GM08714 (cell line): ENCODE measurements around the gene HMGCR.

Experiments
- H3K4me3 ChIP-seq: fragments of 200-500 bp; sonication (Bioruptor generic); 2 replicates; pipeline ENCODE4 v1.5.1; 2014; ENCODE audit warnings: mild to moderate bottlenecking, low read length, inconsistent platforms
- ZNF274 ChIP-seq: IDR thresholded peaks from 2 replicates; pipeline ENCODE4 v1.6.1; 2012; ENCODE audit warnings: mild to moderate bottlenecking, low read depth, low read length

The HMGCR gene

GRCh38 chr5:75362474-75362975 is 25.5 kb downstream of the HMGCR start:
- no peak for TF ChIP-seq ZNF274
- no peak overlapping the region for H3K4me3 ChIP-seq

DNA sequence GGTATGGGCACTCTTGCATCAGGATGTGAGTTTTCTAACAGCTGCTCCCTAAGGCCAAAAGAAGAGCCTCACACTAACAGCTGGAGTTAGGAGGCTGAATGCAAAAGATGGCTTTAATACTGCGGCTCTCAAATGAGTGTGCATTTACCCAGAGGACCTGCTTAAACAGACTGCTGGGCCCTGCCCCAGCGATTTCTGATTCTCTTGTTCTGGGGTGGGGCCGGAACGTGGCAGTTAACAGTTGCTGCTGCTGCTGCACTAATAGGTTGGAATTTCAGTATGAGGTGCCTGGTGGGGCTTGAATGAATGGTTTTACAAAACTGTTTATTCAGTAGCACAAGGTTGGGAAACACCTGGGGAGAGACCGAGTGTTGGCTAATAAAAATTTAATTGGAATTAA is 26.1 kb downstream of the HMGCR start:
- no peak overlapping the region for H3K4me3 ChIP-seq
- no peak for TF ChIP-seq ZNF274

GRCh38 chr5:75363726-75364495 is 26.9 kb downstream of the HMGCR start:
- no peak for TF ChIP-seq ZNF274
- no peak overlapping the region for H3K4me3 ChIP-seq

GRCh38 chr5:75364571-75365280 is 27.7 kb downstream of the HMGCR start:
- TF ChIP-seq ZNF274, result no peak
- H3K4me3 ChIP-seq, result no peak overlapping the region

- H3K4me3 ChIP-seq, result no peak overlapping the region
- no peak for TF ChIP-seq ZNF274
Observed at GRCh38 chr5:75365740-75366139, 28.7 kb downstream of the HMGCR start.

DNA sequence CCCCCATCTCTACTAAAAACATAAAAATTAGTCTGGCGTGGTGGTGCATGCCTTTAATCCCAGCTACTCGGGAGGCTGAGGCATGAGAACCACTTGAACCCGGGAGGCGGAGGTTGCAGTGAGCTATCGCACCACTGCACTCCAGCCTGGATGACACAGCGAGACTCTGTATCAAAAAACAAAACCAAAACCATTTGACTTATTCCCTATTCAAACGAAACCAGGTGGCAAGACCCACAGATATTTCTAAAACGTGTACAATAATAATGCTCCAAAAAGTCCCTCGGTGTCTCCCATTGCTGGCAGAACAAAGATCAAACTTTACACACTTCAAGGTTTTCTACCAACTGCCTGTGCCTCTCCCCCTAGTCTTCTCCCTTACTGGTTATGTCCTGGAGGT is 29.8 kb downstream of the HMGCR start:
- no peak for TF ChIP-seq ZNF274
- no peak overlapping the region for H3K4me3 ChIP-seq

DNA sequence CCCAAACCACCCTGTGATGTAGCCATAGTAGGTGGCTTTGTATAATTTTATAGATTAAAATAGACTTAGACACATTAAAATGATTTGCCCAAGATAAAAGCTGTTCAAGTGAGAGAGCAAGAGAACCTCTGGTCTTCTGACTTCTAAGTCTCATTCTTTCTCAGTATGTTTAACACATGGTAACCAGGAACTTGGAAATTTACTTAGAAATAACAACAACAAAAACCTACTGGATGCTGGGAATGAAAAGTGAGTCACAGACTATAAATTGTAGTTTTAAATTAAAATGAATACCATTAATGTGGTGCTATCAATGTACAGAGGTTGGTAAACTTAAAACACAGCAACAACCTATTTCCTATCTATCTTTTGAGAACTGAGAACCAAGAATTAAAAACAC is 30.4 kb downstream of the HMGCR start:
- H3K4me3 ChIP-seq, result no peak overlapping the region
- TF ChIP-seq ZNF274, result no peak

- H3K4me3 ChIP-seq, result no peak overlapping the region
- no peak for TF ChIP-seq ZNF274
Observed at GRCh38 chr5:75368391-75368790, 31.4 kb downstream of the HMGCR start.

- no peak for TF ChIP-seq ZNF274
- H3K4me3 ChIP-seq, result no peak overlapping the region
Observed at GRCh38 chr5:75373862-75374261, 36.8 kb downstream of the HMGCR start.

DNA sequence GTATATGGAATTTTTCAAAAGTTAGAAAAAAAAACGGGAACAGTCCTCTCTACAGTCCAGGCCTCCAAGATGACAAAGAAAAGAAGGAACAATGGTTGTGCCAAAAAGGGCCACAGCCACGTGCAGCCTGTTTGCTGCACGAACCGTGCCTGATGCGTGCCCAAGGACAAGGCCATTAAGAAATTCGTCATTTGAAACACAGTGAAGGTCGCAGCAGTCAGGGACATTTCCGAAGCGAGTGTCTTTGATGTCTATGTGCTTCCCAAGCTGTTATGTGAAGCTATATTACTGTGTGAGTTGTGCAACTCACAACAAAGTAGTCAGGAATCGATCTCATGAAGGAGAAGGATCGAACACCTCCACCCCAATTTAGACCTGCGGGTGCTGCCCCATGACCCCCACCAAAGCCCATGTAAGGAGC is 37.4 kb downstream of the HMGCR start:
- no peak for TF ChIP-seq ZNF274

DNA sequence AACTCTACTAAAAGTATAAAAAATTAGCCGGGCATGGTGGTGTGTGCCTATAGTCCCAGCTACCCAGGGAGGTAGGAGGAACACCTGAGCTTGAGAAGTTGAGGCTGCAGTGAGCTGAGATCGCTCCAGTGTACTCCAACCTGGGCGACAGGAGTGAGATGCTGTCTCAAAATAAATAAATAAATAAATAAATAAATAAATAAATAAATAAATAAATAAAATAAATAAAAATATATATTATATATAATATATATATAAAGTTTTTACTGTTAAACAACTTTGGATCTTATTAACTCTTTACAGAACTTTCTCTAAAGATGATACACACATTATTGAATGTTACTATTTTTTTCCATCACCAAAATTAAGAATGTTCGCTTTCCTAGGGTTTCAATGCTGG is 38.4 kb downstream of the HMGCR start:
- TF ChIP-seq ZNF274, result no peak
- H3K4me3 ChIP-seq, result no peak overlapping the region

More for the DNA sequence above, 37.4 kb downstream of the HMGCR start:
- no peak overlapping the region for H3K4me3 ChIP-seq

DNA sequence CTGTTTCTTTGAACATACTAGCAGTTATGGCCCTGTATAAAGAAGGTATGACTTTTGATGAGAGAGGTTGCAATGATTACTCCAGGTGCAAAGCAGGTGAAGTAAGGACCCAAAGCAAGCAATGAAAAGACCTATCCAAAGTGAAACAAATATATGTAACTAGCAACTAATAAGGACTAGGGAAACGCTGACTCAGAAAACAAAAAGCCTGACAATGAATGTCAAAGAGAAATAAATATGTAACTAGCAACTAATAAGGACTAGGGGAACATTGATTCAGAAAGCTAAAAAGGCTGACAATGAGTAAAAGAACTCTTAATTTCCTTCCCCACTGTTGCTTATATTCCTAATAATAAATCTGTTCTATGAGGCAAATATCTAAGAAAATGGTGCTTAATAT is 43.1 kb downstream of the HMGCR start:
- no peak overlapping the region for H3K4me3 ChIP-seq
- no peak for TF ChIP-seq ZNF274

- H3K4me3 ChIP-seq, result no peak overlapping the region
- TF ChIP-seq ZNF274, result no peak
Observed at GRCh38 chr5:75381456-75381855, 44.4 kb downstream of the HMGCR start.

DNA sequence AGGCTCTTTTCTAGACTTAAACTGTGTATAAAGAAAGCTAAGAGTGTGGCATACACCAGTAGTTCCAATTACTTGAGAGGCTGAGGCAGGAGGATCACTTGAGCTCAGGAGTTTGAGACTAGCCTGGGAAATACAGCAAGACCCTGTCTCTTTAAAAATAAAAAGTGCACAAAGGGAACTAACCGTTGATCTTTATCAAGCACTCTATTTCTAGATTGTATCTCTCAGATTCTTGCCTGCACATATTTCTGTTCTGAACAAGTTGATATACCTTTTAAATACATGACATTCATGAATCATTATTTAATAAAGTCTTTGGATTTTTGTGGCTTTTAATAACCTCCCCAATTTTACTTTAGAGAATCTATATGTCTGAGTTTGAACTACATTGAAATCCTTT is 47.2 kb downstream of the HMGCR start:
- no peak for TF ChIP-seq ZNF274

GRCh38 chr5:75387806-75388205 is 50.8 kb downstream of the HMGCR start:
- no peak for TF ChIP-seq ZNF274
- H3K4me3 ChIP-seq, result no peak overlapping the region

More for the DNA sequence above, 47.2 kb downstream of the HMGCR start:
- H3K4me3 ChIP-seq, result no peak overlapping the region

DNA sequence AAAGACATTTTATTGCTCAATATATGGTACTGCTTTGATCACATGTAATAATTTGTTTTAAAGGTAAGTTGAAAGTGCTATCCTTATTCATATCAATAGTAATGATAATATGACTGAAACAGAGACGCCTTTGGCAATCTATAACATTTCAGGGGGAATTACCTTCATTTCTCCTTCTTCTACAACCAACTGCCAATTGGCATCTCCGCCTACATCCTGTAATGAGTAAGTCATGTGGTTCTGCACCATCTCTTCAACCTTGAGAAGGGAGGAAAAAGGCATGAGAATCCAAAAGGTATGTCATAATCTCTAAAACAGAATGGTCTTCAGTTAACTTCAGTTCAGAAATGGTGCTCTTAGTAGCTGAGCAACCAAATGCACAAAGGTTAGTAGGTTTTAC is 52.4 kb downstream of the HMGCR start:
- no peak for TF ChIP-seq ZNF274
- no peak overlapping the region for H3K4me3 ChIP-seq
